ENCODE results near the gene PDE3A.

The PDE3A gene

GRCh38 chr12:20525064-20525610 lies 156.8 kb downstream of the PDE3A start:
- in situ Hi-C loops (cut with MboI; ENCODE audit: low pct_unique_long_range_greater_than_20kb, low sequenced_read_pairs, unreplicated experiment) = no loop called here
- no peak for DNase-seq (ENCODE audit: low spot score)
- no peak for TF ChIP-seq CTCF (IDR thresholded peaks at IDR 0.05; ENCODE audit: extremely low read depth, insufficient read depth, missing control alignments)

GRCh38 chr12:20527417-20528163 lies 159.3 kb downstream of the PDE3A start:
- no peak for DNase-seq (ENCODE audit: low spot score)
- in situ Hi-C loops (cut with MboI; ENCODE audit: low pct_unique_long_range_greater_than_20kb, low sequenced_read_pairs, unreplicated experiment) = no loop called here
- no peak for TF ChIP-seq CTCF (IDR thresholded peaks at IDR 0.05; ENCODE audit: extremely low read depth, insufficient read depth, missing control alignments)

- in situ Hi-C loops (cut with MboI; ENCODE audit: low pct_unique_long_range_greater_than_20kb, low sequenced_read_pairs, unreplicated experiment) = no loop called here
- no peak for TF ChIP-seq CTCF (IDR thresholded peaks at IDR 0.05; ENCODE audit: extremely low read depth, insufficient read depth, missing control alignments)
- no peak for DNase-seq (ENCODE audit: low spot score)
These were observed 159.9 kb downstream of the PDE3A start for GRCh38 chr12:20528208-20528607.

- in situ Hi-C loops (cut with MboI; ENCODE audit: low pct_unique_long_range_greater_than_20kb, low sequenced_read_pairs, unreplicated experiment) = no loop called here
- no peak for TF ChIP-seq CTCF (IDR thresholded peaks at IDR 0.05; ENCODE audit: extremely low read depth, insufficient read depth, missing control alignments)
- DNase-seq (ENCODE audit: low spot score) = no peak
These were observed 177.9 kb downstream of the PDE3A start for GRCh38 chr12:20546267-20546666.

- TF ChIP-seq CTCF (IDR thresholded peaks at IDR 0.05; ENCODE audit: extremely low read depth, insufficient read depth, missing control alignments) = no peak
- in situ Hi-C loops (cut with MboI; ENCODE audit: low pct_unique_long_range_greater_than_20kb, low sequenced_read_pairs, unreplicated experiment) = no loop called here
- DNase-seq (ENCODE audit: low spot score) = no peak
These were observed 179.7 kb downstream of the PDE3A start for GRCh38 chr12:20547816-20548575.

- TF ChIP-seq CTCF (IDR thresholded peaks at IDR 0.05; ENCODE audit: extremely low read depth, insufficient read depth, missing control alignments) = no peak
- in situ Hi-C loops (cut with MboI; ENCODE audit: low pct_unique_long_range_greater_than_20kb, low sequenced_read_pairs, unreplicated experiment) = no loop called here
- no peak for DNase-seq (ENCODE audit: low spot score)
These were observed 180.3 kb downstream of the PDE3A start for GRCh38 chr12:20548611-20549010.
